WERI-Rb-1 (cell line): Measurements from ENCODE around the gene RASAL1.

Source experiments
- DNase-seq: peaks from one replicate; pipeline ENCODE4 v3.0.0-alpha.2; 2020
- H3K27ac ChIP-seq: fragments of 250-450 bp; sonication (Bioruptor Pico); 2 replicates; pipeline ENCODE4 v1.5.1; 2020; ENCODE audit warnings: mild to moderate bottlenecking, moderate library complexity
- H3K27me3 ChIP-seq: fragments of 250-450 bp; sonication (Bioruptor Pico); 2 replicates; pipeline ENCODE4 v1.5.1; 2021; ENCODE audit warnings: mild to moderate bottlenecking, low read depth, moderate library complexity; ENCODE audit not compliant: insufficient read depth, severe bottlenecking
- H3K36me3 ChIP-seq: fragments of 250-450 bp; sonication (Bioruptor Pico); 2 replicates; pipeline ENCODE4 v1.5.1; 2020; ENCODE audit warnings: mild to moderate bottlenecking, moderate library complexity
- H3K4me3 ChIP-seq: 2 replicates; pipeline ENCODE4 v1.5.1; 2011; ENCODE audit warnings: low read depth, mild to moderate bottlenecking, control low read depth, low read length
- H3K9me3 ChIP-seq: fragments of 250-450 bp; sonication (Bioruptor Pico); 2 replicates; pipeline ENCODE4 v1.5.1; 2021; ENCODE audit warnings: mild to moderate bottlenecking, moderate library complexity; ENCODE audit not compliant: severe bottlenecking
- CTCF ChIP-seq: IDR thresholded peaks from 2 replicates; pipeline ENCODE4 v1.5.1; 2011; ENCODE audit warnings: low read depth, mild to moderate bottlenecking, control low read depth, inconsistent platforms, low read length

The RASAL1 gene

GRCh38 chr12:113106361-113106760, 29.2 kb downstream of the RASAL1 start:
- Histone ChIP-seq H3K27ac (no peak overlapping the region), H3K4me3 (no peak overlapping the region), H3K9me3 (no peaks in the 10 kb centered on the region), H3K27me3 (no peaks in the 10 kb centered on the region), H3K36me3 (no peaks in the 10 kb centered on the region)
- no peak for TF ChIP-seq CTCF
- no peak for DNase-seq

GRCh38 chr12:113105606-113106271, 29.8 kb downstream of the RASAL1 start:
- H3K27ac ChIP-seq: no peak overlapping the region
- DNase-seq: no peak
- no peaks in the 10 kb centered on the region for H3K9me3 ChIP-seq
- no peaks in the 10 kb centered on the region for H3K36me3 ChIP-seq
- no peak for TF ChIP-seq CTCF
- H3K4me3 ChIP-seq: no peak overlapping the region
- no peaks in the 10 kb centered on the region for H3K27me3 ChIP-seq

- no peak for DNase-seq
- Histone ChIP-seq H3K27ac (no peak overlapping the region), H3K9me3 (no peaks in the 10 kb centered on the region), H3K27me3 (no peaks in the 10 kb centered on the region), H3K4me3 (no peak overlapping the region), H3K36me3 (no peaks in the 10 kb centered on the region)
- no peak for TF ChIP-seq CTCF
Measured at GRCh38 chr12:113104953-113105510, 30.5 kb downstream of the RASAL1 start.

- Histone ChIP-seq H3K27me3 (no peaks in the 10 kb centered on the region), H3K4me3 (no peak overlapping the region), H3K27ac (no peak overlapping the region), H3K9me3 (no peaks in the 10 kb centered on the region), H3K36me3 (no peaks in the 10 kb centered on the region)
- TF ChIP-seq CTCF: no peak
- no peak for DNase-seq
Measured at GRCh38 chr12:113103756-113104450, 31.7 kb downstream of the RASAL1 start.

- Histone ChIP-seq H3K36me3 (no peaks in the 10 kb centered on the region), H3K9me3 (no peaks in the 10 kb centered on the region), H3K27me3 (no peaks in the 10 kb centered on the region), H3K27ac (no peak overlapping the region), H3K4me3 (no peak overlapping the region)
- DNase-seq: no peak
- TF ChIP-seq CTCF: no peak
Measured at GRCh38 chr12:113102811-113103210, 32.8 kb downstream of the RASAL1 start.
